Neural progenitor cell (in vitro differentiated cells): ENCODE results near the gene NKD1.
A peak's percentile ranks its signal among the peaks of the same experiment; 100 is the strongest.

ENCODE experiments used
- EZH2 ChIP-seq: fragments of 200-600 bp; sonication (generic); IDR thresholded peaks from 2 replicates; pipeline ENCODE4 v1.6.1; 2017; ENCODE audit warnings: antibody characterized with exemption, mild to moderate bottlenecking, moderate library complexity
- EZH2phosphoT487 ChIP-seq: fragments of 200-600 bp; sonication (generic); IDR thresholded peaks from 2 replicates; pipeline ENCODE4 v1.6.1; 2017; ENCODE audit warnings: antibody characterized with exemption
- TF ChIP-seq, protein P1 (sequence below): fragments of 200-600 bp; sonication (generic); IDR thresholded peaks from 2 replicates; pipeline ENCODE4 v1.5.1; 2017; ENCODE audit warnings: antibody characterized with exemption, mild to moderate bottlenecking

DNA sequence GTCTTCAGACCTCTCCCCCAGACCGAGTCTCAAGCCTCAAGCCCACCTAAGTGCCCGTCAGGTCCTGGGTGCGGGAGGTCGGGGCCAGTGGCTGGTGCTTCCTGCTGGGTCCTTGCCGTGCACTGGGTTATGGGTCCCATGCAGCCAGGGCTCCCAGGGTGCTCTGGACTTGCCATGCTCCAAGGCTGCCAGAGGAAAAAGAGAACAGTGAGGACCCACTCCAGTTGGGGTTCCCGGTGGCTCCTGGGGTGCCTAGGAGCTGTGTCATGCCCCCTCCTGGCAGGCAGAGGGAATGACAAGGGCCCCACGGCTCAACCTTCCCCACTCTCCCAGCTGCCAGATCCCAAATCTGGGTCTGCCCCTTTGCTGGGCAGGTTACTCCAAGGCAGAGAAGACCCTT, 129.2 kb downstream of the NKD1 start:
- TF ChIP-seq, protein P1, sequence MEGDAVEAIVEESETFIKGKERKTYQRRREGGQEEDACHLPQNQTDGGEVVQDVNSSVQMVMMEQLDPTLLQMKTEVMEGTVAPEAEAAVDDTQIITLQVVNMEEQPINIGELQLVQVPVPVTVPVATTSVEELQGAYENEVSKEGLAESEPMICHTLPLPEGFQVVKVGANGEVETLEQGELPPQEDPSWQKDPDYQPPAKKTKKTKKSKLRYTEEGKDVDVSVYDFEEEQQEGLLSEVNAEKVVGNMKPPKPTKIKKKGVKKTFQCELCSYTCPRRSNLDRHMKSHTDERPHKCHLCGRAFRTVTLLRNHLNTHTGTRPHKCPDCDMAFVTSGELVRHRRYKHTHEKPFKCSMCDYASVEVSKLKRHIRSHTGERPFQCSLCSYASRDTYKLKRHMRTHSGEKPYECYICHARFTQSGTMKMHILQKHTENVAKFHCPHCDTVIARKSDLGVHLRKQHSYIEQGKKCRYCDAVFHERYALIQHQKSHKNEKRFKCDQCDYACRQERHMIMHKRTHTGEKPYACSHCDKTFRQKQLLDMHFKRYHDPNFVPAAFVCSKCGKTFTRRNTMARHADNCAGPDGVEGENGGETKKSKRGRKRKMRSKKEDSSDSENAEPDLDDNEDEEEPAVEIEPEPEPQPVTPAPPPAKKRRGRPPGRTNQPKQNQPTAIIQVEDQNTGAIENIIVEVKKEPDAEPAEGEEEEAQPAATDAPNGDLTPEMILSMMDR = peak; percentile 55
- TF ChIP-seq EZH2 (no peak), EZH2phosphoT487 (no peak)
